BE2C (cell line): ENCODE results near the gene COL25A1.

Experiments used
- DNase-seq: peaks from one replicate; pipeline ENCODE4 v3.0.0-alpha.2; 2020
- H3K27me3 ChIP-seq: fragments of 250-450 bp; sonication (Bioruptor Pico); 2 replicates; pipeline ENCODE4 v1.5.1; 2020; ENCODE audit warnings: mild to moderate bottlenecking
- H3K36me3 ChIP-seq: fragments of 250-450 bp; sonication (Bioruptor Pico); 2 replicates; pipeline ENCODE4 v1.5.1; 2020; ENCODE audit warnings: mild to moderate bottlenecking
- H3K4me1 ChIP-seq: fragments of 250-450 bp; sonication (Bioruptor Pico); 2 replicates; pipeline ENCODE4 v1.5.1; 2020
- H3K4me3 ChIP-seq: 2 replicates; pipeline ENCODE4 v1.5.1; 2011; ENCODE audit warnings: low read depth, low read length
- H3K9me3 ChIP-seq: fragments of 250-450 bp; sonication (Bioruptor Pico); 2 replicates; pipeline ENCODE4 v1.5.1; 2020
- CTCF ChIP-seq: IDR thresholded peaks from 2 replicates; pipeline ENCODE4 v1.5.1; 2012; ENCODE audit warnings: mild to moderate bottlenecking, low read depth, low read length

Gene COL25A1

GRCh38 chr4:108885211-108885610 is 417.2 kb downstream of the COL25A1 start:
- Histone ChIP-seq H3K36me3 (no peaks in the 10 kb centered on the region), H3K4me1 (no peaks in the 10 kb centered on the region), H3K27me3 (no peaks in the 10 kb centered on the region), H3K4me3 (no peak overlapping the region), H3K9me3 (no peaks in the 10 kb centered on the region)
- TF ChIP-seq CTCF: no peak
- DNase-seq: no peak

- Histone ChIP-seq H3K36me3 (no peaks in the 10 kb centered on the region), H3K27me3 (no peaks in the 10 kb centered on the region), H3K4me3 (no peak overlapping the region), H3K9me3 (no peaks in the 10 kb centered on the region), H3K4me1 (no peaks in the 10 kb centered on the region)
- no peak for DNase-seq
- TF ChIP-seq CTCF: no peak
Observed at GRCh38 chr4:108884596-108884995, 417.9 kb downstream of the COL25A1 start.

GRCh38 chr4:108881986-108882385 is 420.5 kb downstream of the COL25A1 start:
- DNase-seq: no peak
- Histone ChIP-seq H3K4me1 (no peaks in the 10 kb centered on the region), H3K9me3 (no peaks in the 10 kb centered on the region), H3K27me3 (no peaks in the 10 kb centered on the region), H3K36me3 (no peaks in the 10 kb centered on the region), H3K4me3 (no peak overlapping the region)
- TF ChIP-seq CTCF: no peak

GRCh38 chr4:108881190-108881589 is 421.3 kb downstream of the COL25A1 start:
- Histone ChIP-seq H3K4me1 (no peaks in the 10 kb centered on the region), H3K27me3 (no peaks in the 10 kb centered on the region), H3K9me3 (no peaks in the 10 kb centered on the region), H3K4me3 (no peak overlapping the region), H3K36me3 (no peaks in the 10 kb centered on the region)
- no peak for TF ChIP-seq CTCF
- no peak for DNase-seq

- no peak for DNase-seq
- no peaks in the 10 kb centered on the region for H3K4me1 ChIP-seq
- no peak overlapping the region for H3K4me3 ChIP-seq
- no peak for TF ChIP-seq CTCF
- no peaks in the 10 kb centered on the region for H3K9me3 ChIP-seq
- no peaks in the 10 kb centered on the region for H3K27me3 ChIP-seq
- no peaks in the 10 kb centered on the region for H3K36me3 ChIP-seq
Observed at GRCh38 chr4:108878806-108879205, 423.7 kb downstream of the COL25A1 start.

GRCh38 chr4:108877821-108878220 is 424.6 kb downstream of the COL25A1 start:
- DNase-seq: no peak
- Histone ChIP-seq H3K36me3 (no peaks in the 10 kb centered on the region), H3K27me3 (no peaks in the 10 kb centered on the region), H3K4me3 (no peak overlapping the region), H3K9me3 (no peaks in the 10 kb centered on the region), H3K4me1 (no peaks in the 10 kb centered on the region)
- TF ChIP-seq CTCF: no peak
